HEK293T (cell line): ENCODE data around the gene CREB3L4.
"Not testable (repeated sequence)": the region's sequence is repeated elsewhere in the genome, so short reads cannot be mapped to it uniquely, and the experiment has no call there.

Source experiments
- CTCF ChIA-PET: fragments of 350-600 bp; formaldehyde crosslinking; extraction: SDS; loops from one replicate; lab custom pipeline; 2021; ENCODE audit warnings: antibody characterized with exemption, inconsistent platforms; lab: Yijun Ruan, JAX
- POLR2A ChIA-PET: fragments of 350-600 bp; formaldehyde crosslinking; extraction: SDS; loops from one replicate; lab custom pipeline; 2020; ENCODE audit warnings: antibody characterized with exemption, inconsistent platforms; lab: Yijun Ruan, JAX
- DNase-seq: peaks from one replicate; pipeline ENCODE4 v3.0.0; 2012; ENCODE audit warnings: mixed read lengths; ENCODE audit errors: extremely low spot score
- ARNT ChIP-seq: fragments of 450-650 bp; IDR thresholded peaks from 2 replicates; pipeline ENCODE4 v1.6.1; 2017; ENCODE audit warnings: mild to moderate bottlenecking
- BHLHE40 ChIP-seq: fragments of 450-650 bp; IDR thresholded peaks from 2 replicates; pipeline ENCODE4 v1.6.1; 2016; ENCODE audit warnings: mild to moderate bottlenecking, moderate library complexity, borderline replicate concordance
- CTBP1 ChIP-seq: fragments of 450-650 bp; IDR thresholded peaks from 2 replicates; pipeline ENCODE4 v1.6.1; 2016; ENCODE audit warnings: borderline replicate concordance
- ELF4 ChIP-seq: fragments of 450-650 bp; IDR thresholded peaks from 2 replicates; pipeline ENCODE4 v1.6.1; 2017; ENCODE audit warnings: antibody characterized with exemption
- FOXA1 ChIP-seq: fragments of 450-650 bp; IDR thresholded peaks from 2 replicates; pipeline ENCODE4 v1.6.1; 2016; ENCODE audit warnings: mild to moderate bottlenecking
- FOXK2 ChIP-seq: fragments of 450-650 bp; IDR thresholded peaks from 2 replicates; pipeline ENCODE4 v1.6.1; 2016; ENCODE audit warnings: mild to moderate bottlenecking
- FOXM1 ChIP-seq: fragments of 450-650 bp; IDR thresholded peaks from 2 replicates; pipeline ENCODE4 v1.6.1; 2017; ENCODE audit warnings: mild to moderate bottlenecking, borderline replicate concordance
- HDGF ChIP-seq: fragments of 450-650 bp; IDR thresholded peaks from 2 replicates; pipeline ENCODE4 v1.6.1; 2017; ENCODE audit warnings: antibody characterized with exemption, borderline replicate concordance
- L3MBTL2 ChIP-seq: fragments of 450-650 bp; conservative IDR thresholded peaks from 2 replicates; pipeline ENCODE4 v1.6.1; 2016; ENCODE audit warnings: mild to moderate bottlenecking
- LEF1 ChIP-seq: fragments of 450-650 bp; IDR thresholded peaks from 2 replicates; pipeline ENCODE4 v1.6.1; 2017; ENCODE audit warnings: mild to moderate bottlenecking, borderline replicate concordance
- NFRKB ChIP-seq: fragments of 450-650 bp; IDR thresholded peaks from 2 replicates; pipeline ENCODE4 v1.6.1; 2016; ENCODE audit warnings: mild to moderate bottlenecking, moderate library complexity
- SP1 ChIP-seq: fragments of 450-650 bp; IDR thresholded peaks from 2 replicates; pipeline ENCODE4 v1.6.1; 2017
- SUZ12 ChIP-seq: fragments of 450-650 bp; IDR thresholded peaks from 2 replicates; pipeline ENCODE4 v1.6.1; 2016; ENCODE audit warnings: mild to moderate bottlenecking
- TARDBP ChIP-seq: fragments of 450-650 bp; IDR thresholded peaks from 2 replicates; pipeline ENCODE4 v1.6.1; 2016
- ZNF384 ChIP-seq: fragments of 450-650 bp; IDR thresholded peaks from 2 replicates; pipeline ENCODE4 v1.6.1; 2016
- TF ChIP-seq, protein P1 (sequence below): fragments of 450-650 bp; IDR thresholded peaks from 2 replicates; pipeline ENCODE4 v1.6.1; 2016

CREB3L4 gene

GRCh38 chr1:153995640-153996039 is 27.9 kb downstream of the CREB3L4 start:
- CTCF ChIA-PET: no interaction called here
- POLR2A ChIA-PET: interaction anchor here (0.6 kb wide), 1 partner anchor 172 kb away, joined by 3 read pairs; no protein-coding TSS in a partner anchor
- no peak for TF ChIP-seq NFRKB
- TF ChIP-seq FOXM1: no peak
- TF ChIP-seq ELF4: no peak
- TF ChIP-seq SUZ12: no peak
- no peak for TF ChIP-seq SP1
- no peak for TF ChIP-seq TARDBP
- no peak for TF ChIP-seq FOXA1
- TF ChIP-seq HDGF: no peak
- no peak for TF ChIP-seq LEF1
- TF ChIP-seq CTBP1: no peak
- TF ChIP-seq FOXK2: no peak
- TF ChIP-seq ARNT: no peak
- TF ChIP-seq BHLHE40: no peak
- TF ChIP-seq, protein P1, sequence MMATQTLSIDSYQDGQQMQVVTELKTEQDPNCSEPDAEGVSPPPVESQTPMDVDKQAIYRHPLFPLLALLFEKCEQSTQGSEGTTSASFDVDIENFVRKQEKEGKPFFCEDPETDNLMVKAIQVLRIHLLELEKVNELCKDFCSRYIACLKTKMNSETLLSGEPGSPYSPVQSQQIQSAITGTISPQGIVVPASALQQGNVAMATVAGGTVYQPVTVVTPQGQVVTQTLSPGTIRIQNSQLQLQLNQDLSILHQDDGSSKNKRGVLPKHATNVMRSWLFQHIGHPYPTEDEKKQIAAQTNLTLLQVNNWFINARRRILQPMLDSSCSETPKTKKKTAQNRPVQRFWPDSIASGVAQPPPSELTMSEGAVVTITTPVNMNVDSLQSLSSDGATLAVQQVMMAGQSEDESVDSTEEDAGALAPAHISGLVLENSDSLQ: no peak
- TF ChIP-seq ZNF384: no peak
- no peak for DNase-seq

DNA sequence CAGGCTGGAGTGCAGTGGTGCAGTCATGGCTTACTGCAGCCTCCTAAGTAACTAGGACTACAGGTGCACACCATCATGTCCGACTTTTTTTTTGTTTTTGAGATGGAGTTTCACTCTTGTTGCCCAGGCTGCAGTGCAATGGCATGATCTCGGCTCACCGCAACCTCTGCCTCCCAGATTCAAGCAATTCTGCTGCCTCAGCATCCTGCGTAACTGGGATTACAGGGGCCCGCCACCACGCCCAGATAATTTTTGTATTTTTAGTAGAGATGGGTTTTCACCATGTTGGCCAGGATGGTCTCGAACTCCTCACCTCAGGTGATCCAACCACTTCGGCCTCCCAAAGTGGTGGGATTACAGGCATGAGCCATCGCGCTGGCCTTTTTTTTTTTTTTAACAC is 29.2 kb downstream of the CREB3L4 start:
- DNase-seq, POLR2A ChIA-PET: not testable (repeated sequence)
- CTCF ChIA-PET: interaction anchor here (0.6 kb wide), 1 partner anchor 23 kb away, joined by 4 read pairs; no protein-coding TSS in a partner anchor

DNA sequence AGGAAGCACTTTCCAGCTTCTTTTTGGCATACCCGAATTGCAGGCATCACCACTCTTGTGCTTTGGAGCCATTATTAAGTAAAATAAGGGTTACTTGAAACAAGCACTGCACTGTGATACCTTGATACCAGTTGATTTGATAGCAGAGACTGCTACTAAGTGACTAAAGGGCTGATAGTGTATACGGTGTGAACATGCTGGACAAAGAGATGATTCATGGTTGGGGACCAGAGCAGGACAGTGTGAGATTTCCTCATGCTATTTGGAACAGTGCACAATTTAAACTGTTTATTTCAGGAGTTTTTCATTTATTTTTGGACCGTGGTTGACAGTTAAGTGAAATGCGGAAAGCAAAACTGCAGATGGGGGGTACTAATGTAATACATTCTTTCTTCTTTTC is 32.7 kb downstream of the CREB3L4 start:
- POLR2A ChIA-PET: interaction anchor here (5.6 kb wide), 1 partner anchor 10 kb away, joined by 47 read pairs; the partner anchor contains the start of gene RPS27
- no peak for TF ChIP-seq FOXK2
- TF ChIP-seq FOXM1: no peak
- no peak for TF ChIP-seq ARNT
- no peak for TF ChIP-seq ZNF384
- TF ChIP-seq NFRKB: no peak
- CTCF ChIA-PET: no interaction called here
- no peak for DNase-seq

DNA sequence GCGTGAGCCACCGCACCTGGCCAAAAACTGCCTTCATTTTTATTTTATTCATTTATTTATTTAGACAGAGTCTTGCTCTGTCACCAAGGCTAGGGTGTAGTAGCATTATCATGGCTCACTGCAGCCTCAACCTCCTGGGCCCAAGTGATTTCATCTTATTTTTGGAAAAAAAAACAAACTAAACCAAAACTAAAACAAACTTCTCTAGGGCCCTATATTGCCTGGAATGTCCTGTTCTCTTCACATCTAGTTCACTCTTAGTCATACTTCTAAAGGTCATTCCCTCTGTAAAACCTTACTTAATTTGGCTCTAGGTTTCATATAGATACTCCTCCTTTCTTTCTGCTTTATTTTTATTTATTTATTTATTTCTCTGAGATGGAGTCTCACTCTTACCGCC is 38.4 kb downstream of the CREB3L4 start:
- POLR2A ChIA-PET: no interaction called here
- no peak for DNase-seq

GRCh38 chr1:154012129-154012528 is 44.4 kb downstream of the CREB3L4 start:
- TF ChIP-seq, protein P1: no peak
- TF ChIP-seq CTBP1 (no peak), FOXM1 (no peak), BHLHE40 (no peak), HDGF (no peak), L3MBTL2 (no peak), SUZ12 (no peak), NFRKB (no peak)
- DNase-seq: no peak
- POLR2A ChIA-PET: interaction anchor here (1.8 kb wide), 1 partner anchor 22 kb away, joined by 7 read pairs; the partner anchor contains the start of gene RPS27
- CTCF ChIA-PET: no interaction called here

More for the DNA sequence above, 38.4 kb downstream of the CREB3L4 start:
- CTCF ChIA-PET: no interaction called here
- TF ChIP-seq LEF1 (no peak), HDGF (no peak), ARNT (no peak), ZNF384 (no peak), NFRKB (no peak), CTBP1 (no peak), FOXA1 (no peak), FOXM1 (no peak), SP1 (no peak), SUZ12 (no peak), L3MBTL2 (no peak), TARDBP (no peak), BHLHE40 (no peak), FOXK2 (no peak), ELF4 (no peak)
- TF ChIP-seq, protein P1: no peak

GRCh38 chr1:154012543-154012942 is 44.8 kb downstream of the CREB3L4 start:
- CTCF ChIA-PET, DNase-seq: not testable (repeated sequence)
- POLR2A ChIA-PET: interaction anchor here (1.8 kb wide), 1 partner anchor 22 kb away, joined by 7 read pairs; the partner anchor contains the start of gene RPS27

DNA sequence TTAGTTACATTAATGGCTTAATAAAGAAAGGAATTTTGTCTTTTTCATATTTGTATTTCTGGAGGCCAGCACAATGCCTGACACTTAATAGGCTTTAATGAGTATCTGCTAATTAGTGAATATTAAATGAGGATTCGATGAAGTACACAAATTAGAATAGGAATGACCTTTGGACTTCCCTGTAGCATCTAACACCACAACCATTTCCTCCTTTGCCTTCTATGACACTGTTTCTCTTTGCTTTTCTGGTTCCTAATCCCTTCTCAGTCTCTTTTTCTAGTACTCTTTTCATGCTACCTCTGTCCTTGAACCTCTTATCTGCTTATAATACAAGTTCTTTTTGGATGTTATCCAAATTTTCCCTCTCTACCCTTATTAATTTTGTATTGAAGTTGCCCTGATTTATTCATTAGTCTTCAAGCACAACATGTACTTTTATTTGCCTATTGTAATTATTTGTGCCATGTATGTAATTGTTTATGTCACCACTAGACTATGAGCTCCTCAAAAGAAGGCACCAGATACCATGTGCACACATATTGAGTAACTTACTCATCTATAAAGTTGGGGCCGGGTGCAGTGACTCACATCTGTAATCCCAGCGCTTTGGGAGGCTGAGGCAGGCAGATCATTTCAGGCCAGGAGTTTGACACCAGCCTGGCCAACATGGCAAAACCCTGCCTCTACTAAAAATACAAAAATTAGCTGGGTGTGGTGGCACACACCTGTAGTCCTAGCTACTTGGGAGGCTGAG is 46.6 kb downstream of the CREB3L4 start:
- ChIA-PET POLR2A (no interaction called here), CTCF (no interaction called here)
- TF ChIP-seq LEF1: no peak
- no peak for TF ChIP-seq TARDBP
- no peak for TF ChIP-seq L3MBTL2
- TF ChIP-seq FOXM1: no peak
- no peak for TF ChIP-seq SUZ12
- TF ChIP-seq ZNF384: no peak
- TF ChIP-seq BHLHE40: no peak
- no peak for TF ChIP-seq SP1
- TF ChIP-seq FOXA1: no peak
- no peak for TF ChIP-seq FOXK2
- TF ChIP-seq, protein P1: no peak
- no peak for TF ChIP-seq NFRKB
- no peak for TF ChIP-seq CTBP1
- TF ChIP-seq ARNT: no peak
- no peak for DNase-seq
